GM12873 (cell line): ENCODE results near the gene PLCD3.

ENCODE experiments used
- TF ChIP-seq, protein P1 (sequence below): IDR thresholded peaks from 2 replicates; pipeline ENCODE4 v1.5.1; 2012; ENCODE audit warnings: low read depth, mild to moderate bottlenecking, moderate library complexity, low read length, control low read depth; ENCODE audit not compliant: insufficient read depth; ENCODE audit errors: missing control alignments

The PLCD3 gene

DNA sequence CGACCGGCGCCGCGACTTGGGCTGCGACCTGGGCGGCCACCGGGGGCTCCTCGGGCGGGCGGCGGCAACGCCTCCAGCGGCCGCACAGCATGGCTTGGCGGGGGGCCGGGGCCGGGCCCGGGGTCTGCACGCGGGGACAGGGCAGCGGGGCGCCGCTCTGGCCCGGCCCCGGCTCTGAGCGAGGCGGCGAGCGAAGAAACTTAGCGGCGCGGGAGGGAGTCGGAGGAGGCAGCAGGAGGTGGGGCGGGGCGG is at the start of gene PLCD3:
Gene PLCD3 (minus strand): TSS at position 196 of the 252 bp plus-strand sequence. CDS start 105 bp downstream, at position 91.
- TF ChIP-seq, protein P1, sequence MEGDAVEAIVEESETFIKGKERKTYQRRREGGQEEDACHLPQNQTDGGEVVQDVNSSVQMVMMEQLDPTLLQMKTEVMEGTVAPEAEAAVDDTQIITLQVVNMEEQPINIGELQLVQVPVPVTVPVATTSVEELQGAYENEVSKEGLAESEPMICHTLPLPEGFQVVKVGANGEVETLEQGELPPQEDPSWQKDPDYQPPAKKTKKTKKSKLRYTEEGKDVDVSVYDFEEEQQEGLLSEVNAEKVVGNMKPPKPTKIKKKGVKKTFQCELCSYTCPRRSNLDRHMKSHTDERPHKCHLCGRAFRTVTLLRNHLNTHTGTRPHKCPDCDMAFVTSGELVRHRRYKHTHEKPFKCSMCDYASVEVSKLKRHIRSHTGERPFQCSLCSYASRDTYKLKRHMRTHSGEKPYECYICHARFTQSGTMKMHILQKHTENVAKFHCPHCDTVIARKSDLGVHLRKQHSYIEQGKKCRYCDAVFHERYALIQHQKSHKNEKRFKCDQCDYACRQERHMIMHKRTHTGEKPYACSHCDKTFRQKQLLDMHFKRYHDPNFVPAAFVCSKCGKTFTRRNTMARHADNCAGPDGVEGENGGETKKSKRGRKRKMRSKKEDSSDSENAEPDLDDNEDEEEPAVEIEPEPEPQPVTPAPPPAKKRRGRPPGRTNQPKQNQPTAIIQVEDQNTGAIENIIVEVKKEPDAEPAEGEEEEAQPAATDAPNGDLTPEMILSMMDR = no peak

GRCh38 chr17:45177563-45177962 is 45.2 kb upstream of the PLCD3 start:
- TF ChIP-seq, protein P1 = no peak

DNA sequence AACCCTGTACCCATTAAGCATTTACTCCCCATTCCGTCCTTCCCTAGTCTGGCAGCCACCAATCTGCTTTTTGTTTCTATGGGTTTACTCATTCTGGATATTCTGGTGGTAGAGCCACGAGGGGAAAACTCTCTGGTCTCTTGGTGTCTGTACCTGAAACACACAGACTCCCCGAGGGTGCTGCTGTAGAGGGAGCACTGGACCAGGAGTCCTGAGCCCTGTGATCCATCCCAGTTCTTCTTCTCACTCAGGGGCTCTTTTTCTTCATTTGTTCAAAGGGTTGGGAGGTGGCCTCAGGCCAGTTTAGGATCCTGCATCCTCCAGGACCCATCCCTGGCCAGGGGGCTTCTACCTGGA is 43.4 kb upstream of the PLCD3 start:
- TF ChIP-seq, protein P1 = no peak

DNA sequence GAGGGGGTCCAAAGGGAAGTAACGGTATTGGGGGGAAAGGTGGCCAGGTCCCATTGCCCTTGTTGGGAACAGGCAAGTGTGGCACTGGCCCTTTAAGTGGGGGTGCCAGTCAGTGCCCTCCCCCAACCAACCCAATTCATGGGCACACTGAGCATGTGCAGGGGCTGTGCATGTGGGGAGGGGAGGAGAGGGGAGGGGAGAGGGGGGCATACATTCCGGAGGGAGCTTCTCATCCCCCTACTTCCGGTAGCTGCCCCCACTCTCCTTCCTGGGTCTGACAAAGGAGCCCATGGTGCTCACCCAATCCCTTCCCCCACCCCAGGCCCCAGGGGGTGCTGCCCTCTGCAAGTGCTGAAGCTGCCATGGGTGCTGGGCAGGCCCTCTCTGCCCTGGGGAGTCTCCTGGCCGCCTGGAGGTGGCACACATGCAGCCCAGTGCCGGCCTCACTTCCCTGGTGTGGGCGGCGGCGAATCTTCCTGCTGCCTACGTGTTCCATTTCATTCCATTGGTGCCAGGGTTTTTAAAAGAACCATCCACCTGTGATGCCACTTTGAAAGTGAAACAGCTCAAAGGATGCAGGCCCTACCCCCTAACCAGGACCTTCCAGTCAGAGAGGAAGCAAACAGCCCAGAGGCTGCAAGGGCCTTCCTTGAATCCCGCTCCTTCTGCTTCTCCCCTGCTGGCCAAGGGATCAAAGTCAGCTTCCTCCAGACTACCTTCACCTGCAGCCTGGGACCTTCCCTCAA is 40.4 kb upstream of the PLCD3 start:
- TF ChIP-seq, protein P1 = peak; percentile 12

DNA sequence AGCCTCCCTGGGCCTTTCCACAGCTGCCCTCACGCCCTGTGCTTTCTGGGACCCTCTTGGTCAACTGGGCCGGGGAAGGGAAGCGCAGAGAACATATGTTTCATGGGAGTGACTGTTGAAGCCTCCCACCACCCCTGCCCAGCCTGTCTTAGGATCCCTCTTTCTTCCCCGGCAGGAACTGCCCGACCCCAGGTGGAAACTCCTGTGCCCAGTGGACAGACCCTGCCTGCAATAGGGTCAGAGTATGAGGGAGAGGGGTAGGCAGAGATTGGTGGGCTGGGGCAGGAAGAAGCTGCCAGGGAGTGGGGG is 39.9 kb upstream of the PLCD3 start:
- TF ChIP-seq, protein P1 = no peak

DNA sequence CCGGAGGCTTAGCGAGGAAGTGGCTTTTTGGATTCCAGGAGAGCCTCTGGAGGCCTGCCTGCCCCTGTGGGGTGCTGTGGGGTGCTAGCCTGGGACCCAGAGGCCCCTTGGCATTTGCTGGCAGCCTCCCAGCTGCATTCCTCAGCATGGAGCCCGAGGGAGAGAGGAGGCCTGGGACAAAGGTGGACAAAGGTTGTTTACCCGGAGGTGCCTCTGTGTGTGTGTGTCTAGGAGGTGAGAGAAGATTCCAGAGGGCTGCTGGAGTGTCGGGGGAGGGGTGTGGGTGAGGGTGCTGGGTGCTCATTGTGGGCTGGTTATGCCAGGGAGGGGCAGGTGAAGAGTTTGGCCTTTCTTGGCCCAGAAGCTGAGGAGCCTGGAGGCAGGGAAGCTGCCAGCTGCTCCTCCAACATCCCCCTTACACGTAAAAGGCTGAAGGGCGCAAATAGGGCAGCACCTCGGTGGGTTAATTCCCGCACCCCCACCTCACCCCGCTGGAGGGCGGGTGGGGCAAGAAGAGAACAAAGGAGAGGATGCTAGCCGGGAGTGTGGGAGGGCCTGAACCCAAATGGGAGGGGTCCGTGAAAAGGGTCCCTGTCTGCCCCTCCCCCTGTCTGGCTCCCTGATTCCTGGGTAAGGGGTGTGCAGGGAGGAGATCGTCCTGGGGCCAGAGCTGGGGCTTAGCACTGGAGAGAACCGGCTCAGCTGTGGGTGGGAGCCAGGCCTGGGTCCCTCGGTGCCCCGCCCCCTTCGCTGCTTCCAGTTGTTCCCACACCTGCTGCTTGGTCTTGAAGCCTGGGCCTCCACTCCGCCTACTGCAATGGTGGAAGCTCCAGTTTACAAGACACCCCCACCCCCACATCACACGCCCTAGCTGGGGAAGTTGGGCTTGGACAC is 39.3 kb upstream of the PLCD3 start:
- TF ChIP-seq, protein P1 = no peak

DNA sequence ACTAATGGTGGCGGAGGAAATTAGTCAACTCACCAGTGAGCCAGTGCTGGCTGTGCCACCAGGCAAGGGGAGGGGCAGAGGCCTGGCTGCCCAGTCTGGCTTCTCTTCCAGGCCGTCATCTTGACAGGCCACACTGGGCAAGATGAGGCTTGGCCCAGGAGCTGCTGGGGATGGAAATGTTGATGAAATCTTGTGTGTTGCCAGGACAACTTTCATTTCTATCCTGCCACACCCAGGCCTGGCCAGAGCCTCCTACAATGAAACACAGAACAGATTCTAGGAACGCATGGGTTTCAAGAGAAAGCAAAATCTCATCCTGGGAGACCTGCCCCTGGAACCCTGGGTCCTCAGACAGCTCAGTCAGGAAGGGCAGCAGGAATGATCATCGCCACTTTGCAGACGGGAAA is 38.6 kb upstream of the PLCD3 start:
- TF ChIP-seq, protein P1 = no peak
